Measurements from ENCODE around the gene IL13RA2. TPM values are rescaled to one million over a fixed set of nuclear protein-coding genes. Genes with fewer than 3 reads are reported as not detected.

Gene IL13RA2
- total and polyA plus RNA-seq, 2 donors from 2014 or later, result 0.31 to 17.4 TPM

GRCh38 chrX:115030625-115031024, 13.2 kb upstream of the IL13RA2 start:
- intact Hi-C loops (cut with DNase I), result no loop called here
- no peaks in the 10 kb centered on the region for H3K4me1 ChIP-seq (ENCODE audit: control insufficient read depth in 2 of 3, insufficient read depth in 2 of 3, low read depth in 1 of 3, low read length in 3 of 3)
- TF ChIP-seq CTCF (IDR thresholded peaks at IDR 0.05; ENCODE audit: borderline replicate concordance, extremely low read depth, insufficient read depth), result no peak
- no peak overlapping the region for H3K27ac ChIP-seq (ENCODE audit: low read depth in 2 of 2, low read length in 2 of 2)
- H3K9ac ChIP-seq (ENCODE audit: low read length in 3 of 3), result no peak overlapping the region
- no peaks in the 10 kb centered on the region for H3K36me3 ChIP-seq (ENCODE audit: control insufficient read depth in 2 of 3, insufficient read depth in 3 of 3, low read length in 3 of 3)
- H3K9me3 ChIP-seq (ENCODE audit: control insufficient read depth in 2 of 3, insufficient read depth in 1 of 3, low read length in 3 of 3), result no peaks in the 10 kb centered on the region
- DNase-seq (peak in 2 of 5 donors; percentile 15 to 45), FAIRE-seq (no peak)
- H3K27me3 ChIP-seq (ENCODE audit: control insufficient read depth, insufficient read depth, low read length), result no peaks in the 10 kb centered on the region
- no peak overlapping the region for H3K4me3 ChIP-seq (ENCODE audit: low read length in 3 of 3)

- no peak for TF ChIP-seq CTCF (IDR thresholded peaks at IDR 0.05; ENCODE audit: borderline replicate concordance, extremely low read depth, insufficient read depth)
- Histone ChIP-seq H3K36me3 (ENCODE audit: control insufficient read depth in 2 of 3, insufficient read depth in 3 of 3, low read length in 3 of 3) (no peaks in the 10 kb centered on the region), H3K9me3 (ENCODE audit: control insufficient read depth in 2 of 3, insufficient read depth in 1 of 3, low read length in 3 of 3) (no peaks in the 10 kb centered on the region), H3K4me1 (ENCODE audit: control insufficient read depth in 2 of 3, insufficient read depth in 2 of 3, low read depth in 1 of 3, low read length in 3 of 3) (no peaks in the 10 kb centered on the region), H3K4me3 (ENCODE audit: low read length in 3 of 3) (no peak overlapping the region), H3K9ac (ENCODE audit: low read length in 3 of 3) (no peak overlapping the region), H3K27ac (ENCODE audit: low read depth in 2 of 2, low read length in 2 of 2) (no peak overlapping the region), H3K27me3 (ENCODE audit: control insufficient read depth, insufficient read depth, low read length) (no peaks in the 10 kb centered on the region)
- FAIRE-seq, result no peak
- DNase-seq, result peak in 2 of 5 donors; percentile 10 to 29
- intact Hi-C loops (cut with DNase I), result no loop called here
Observed at GRCh38 chrX:115029869-115030570, 12.6 kb upstream of the IL13RA2 start.

GRCh38 chrX:115029440-115029839, 12.0 kb upstream of the IL13RA2 start:
- FAIRE-seq (no peak), DNase-seq (no peak)
- H3K36me3 ChIP-seq (ENCODE audit: control insufficient read depth in 2 of 3, insufficient read depth in 3 of 3, low read length in 3 of 3), result no peaks in the 10 kb centered on the region
- no peak overlapping the region for H3K9ac ChIP-seq (ENCODE audit: low read length in 3 of 3)
- no peaks in the 10 kb centered on the region for H3K27me3 ChIP-seq (ENCODE audit: control insufficient read depth, insufficient read depth, low read length)
- H3K4me1 ChIP-seq (ENCODE audit: control insufficient read depth in 2 of 3, insufficient read depth in 2 of 3, low read depth in 1 of 3, low read length in 3 of 3), result no peaks in the 10 kb centered on the region
- no peak overlapping the region for H3K27ac ChIP-seq (ENCODE audit: low read depth in 2 of 2, low read length in 2 of 2)
- no peak for TF ChIP-seq CTCF (IDR thresholded peaks at IDR 0.05; ENCODE audit: borderline replicate concordance, extremely low read depth, insufficient read depth)
- no peaks in the 10 kb centered on the region for H3K9me3 ChIP-seq (ENCODE audit: control insufficient read depth in 2 of 3, insufficient read depth in 1 of 3, low read length in 3 of 3)
- intact Hi-C loops (cut with DNase I), result no loop called here
- no peak overlapping the region for H3K4me3 ChIP-seq (ENCODE audit: low read length in 3 of 3)

- no peak overlapping the region for H3K9ac ChIP-seq (ENCODE audit: low read length in 3 of 3)
- intact Hi-C loops (cut with DNase I), result no loop called here
- peak; percentile 42 for FAIRE-seq
Observed at GRCh38 chrX:115023811-115024210, 6.4 kb upstream of the IL13RA2 start.

More at GRCh38 chrX:115023811-115024210, 6.4 kb upstream of the IL13RA2 start:
- no peak overlapping the region for H3K4me3 ChIP-seq (ENCODE audit: low read length in 3 of 3)
- DNase-seq, result no peak
- H3K27ac ChIP-seq (ENCODE audit: low read depth in 2 of 2, low read length in 2 of 2), result no peak overlapping the region
- no peaks in the 10 kb centered on the region for H3K27me3 ChIP-seq (ENCODE audit: control insufficient read depth, insufficient read depth, low read length)
- no peaks in the 10 kb centered on the region for H3K9me3 ChIP-seq (ENCODE audit: control insufficient read depth in 2 of 3, insufficient read depth in 1 of 3, low read length in 3 of 3)
- no peaks in the 10 kb centered on the region for H3K36me3 ChIP-seq (ENCODE audit: control insufficient read depth in 2 of 3, insufficient read depth in 3 of 3, low read length in 3 of 3)
- TF ChIP-seq CTCF (IDR thresholded peaks at IDR 0.05; ENCODE audit: borderline replicate concordance, extremely low read depth, insufficient read depth), result no peak
- H3K4me1 ChIP-seq (ENCODE audit: control insufficient read depth in 2 of 3, insufficient read depth in 2 of 3, low read depth in 1 of 3, low read length in 3 of 3), result no peaks in the 10 kb centered on the region
